ENCODE data around the gene FOLR1. TPM values are rescaled to one million over a fixed set of nuclear protein-coding genes. Genes with fewer than 3 reads are reported as not detected.
"Not testable (repeated sequence)": the region's sequence is repeated elsewhere in the genome, so short reads cannot be mapped to it uniquely, and the experiment has no call there.

The FOLR1 gene
- under 1 TPM; 0.26 to 0.94 TPM for polyA plus RNA-seq

DNA sequence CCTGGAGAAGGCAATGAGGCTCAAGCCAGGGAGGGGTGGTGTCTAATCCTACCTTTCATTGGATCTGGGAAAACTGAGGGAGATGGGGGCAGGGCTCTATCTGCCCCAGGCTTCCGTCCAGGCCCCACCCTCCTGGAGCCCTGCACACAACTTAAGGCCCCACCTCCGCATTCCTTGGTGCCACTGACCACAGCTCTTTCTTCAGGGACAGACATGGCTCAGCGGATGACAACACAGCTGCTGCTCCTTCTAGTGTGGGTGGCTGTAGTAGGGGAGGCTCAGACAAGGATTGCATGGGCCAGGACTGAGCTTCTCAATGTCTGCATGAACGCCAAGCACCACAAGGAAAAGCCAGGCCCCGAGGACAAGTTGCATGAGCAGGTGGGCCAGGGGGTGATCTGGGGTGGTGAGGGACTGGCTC is at the start of gene FOLR1:
Gene FOLR1, plus strand, starts transcription at position 180 of the 421 bp plus-strand sequence. Its CDS starts 34 bp downstream, at position 214.
- H3K4me1 ChIP-seq (ENCODE audit: control insufficient read depth in 2 of 2, insufficient read depth in 2 of 2, low read length in 1 of 2) = peaks cover 0 to 7% of the 10 kb centered on the region in 2 donors
- no peaks in the 10 kb centered on the region for H3K9me3 ChIP-seq (ENCODE audit: control insufficient read depth in 2 of 2, insufficient read depth in 1 of 2, low read depth in 1 of 2, low read length in 1 of 2)
- H3K27ac ChIP-seq (ENCODE audit: low read depth in 2 of 2, low read length in 1 of 2) = no peak within 1 kb of the TSS
- no peaks in the 10 kb centered on the region for H3K36me3 ChIP-seq (ENCODE audit: control insufficient read depth in 2 of 2, insufficient read depth in 2 of 2, low read length in 1 of 2)
- WGBS, 2 donors = 80 to 81% methylated on average over 5 of the region's 5 CpGs
- no peaks in the 10 kb centered on the region for H3K27me3 ChIP-seq (ENCODE audit: control insufficient read depth in 1 of 2, insufficient read depth in 2 of 2, low read length in 2 of 2)
- no peak within 1 kb of the TSS for H3K4me3 ChIP-seq (ENCODE audit: low read depth in 1 of 2, low read length in 2 of 2)

DNA sequence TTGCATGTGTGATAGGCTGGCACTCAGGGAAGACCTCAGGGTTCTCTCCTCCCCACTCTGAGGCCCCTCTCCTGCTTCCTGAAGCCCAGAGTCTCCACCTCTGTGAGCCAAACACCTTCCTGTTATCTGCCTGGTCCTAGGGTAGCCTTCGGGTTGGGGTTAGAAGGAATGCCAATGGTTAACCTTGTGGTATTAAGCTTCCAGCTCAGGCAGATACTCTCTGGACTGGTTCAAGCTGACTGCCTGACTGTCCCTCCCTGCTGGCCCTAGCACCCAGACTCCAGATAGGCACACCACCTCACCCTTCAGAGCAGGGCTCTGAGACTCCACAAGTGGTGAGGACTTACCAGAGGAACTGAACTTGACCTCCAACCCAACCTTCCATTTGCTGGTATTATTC is 49.4 kb upstream of the FOLR1 start:
- not testable (repeated sequence) for H3K27ac ChIP-seq (ENCODE audit: low read depth in 2 of 2, low read length in 1 of 2); H3K27me3 ChIP-seq (ENCODE audit: control insufficient read depth in 1 of 2, insufficient read depth in 2 of 2, low read length in 2 of 2); H3K4me3 ChIP-seq (ENCODE audit: low read depth in 1 of 2, low read length in 2 of 2); H3K4me1 ChIP-seq (ENCODE audit: control insufficient read depth in 2 of 2, insufficient read depth in 2 of 2, low read length in 1 of 2); H3K36me3 ChIP-seq (ENCODE audit: control insufficient read depth in 2 of 2, insufficient read depth in 2 of 2, low read length in 1 of 2); H3K9me3 ChIP-seq (ENCODE audit: control insufficient read depth in 2 of 2, insufficient read depth in 1 of 2, low read depth in 1 of 2, low read length in 1 of 2)
- 44 to 53% methylated on average over 1 of the region's 1 CpG for WGBS, 2 donors

DNA sequence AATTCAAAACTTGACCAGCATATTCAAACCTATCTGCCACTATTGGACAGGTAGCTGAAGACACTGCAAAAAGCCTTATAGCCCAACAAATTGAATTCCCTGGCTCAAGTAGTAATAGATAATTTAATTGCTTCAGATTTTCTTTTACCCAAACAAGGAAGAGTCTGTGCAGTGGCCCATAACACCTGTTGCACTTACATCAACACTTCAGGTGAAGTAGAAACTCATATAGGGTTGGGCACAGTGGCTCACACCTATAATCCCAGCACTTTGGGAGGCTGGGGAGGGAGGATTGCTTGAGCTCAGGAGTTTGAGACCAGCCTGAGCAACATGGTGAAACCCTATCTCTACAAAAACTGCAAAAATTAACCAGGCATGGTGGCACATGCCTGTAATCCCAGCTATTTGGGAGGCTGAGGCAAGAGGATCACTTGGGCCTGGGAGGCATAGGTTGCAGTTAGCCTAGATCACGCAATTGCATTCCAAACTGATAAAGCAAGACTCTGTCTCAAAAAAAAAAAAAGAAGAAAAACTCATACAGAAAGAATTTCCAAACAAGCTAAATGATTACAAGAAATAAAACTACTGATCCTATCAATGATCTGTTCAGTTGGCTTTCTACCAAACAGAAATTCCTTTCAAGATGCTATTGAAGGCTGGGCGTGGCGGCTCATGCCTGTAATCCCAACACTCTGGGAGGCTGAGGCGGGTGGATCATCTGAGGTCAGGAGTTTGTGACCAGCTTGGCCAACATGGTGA is 47.0 kb upstream of the FOLR1 start:
- H3K9me3 ChIP-seq (ENCODE audit: control insufficient read depth in 2 of 2, insufficient read depth in 1 of 2, low read depth in 1 of 2, low read length in 1 of 2) = no peaks in the 10 kb centered on the region
- peak overlapping the region in 1 of 2 donors; percentile 12 for H3K27ac ChIP-seq (ENCODE audit: low read depth in 2 of 2, low read length in 1 of 2)
- no peaks in the 10 kb centered on the region for H3K36me3 ChIP-seq (ENCODE audit: control insufficient read depth in 2 of 2, insufficient read depth in 2 of 2, low read length in 1 of 2)
- H3K4me1 ChIP-seq (ENCODE audit: control insufficient read depth in 2 of 2, insufficient read depth in 2 of 2, low read length in 1 of 2) = no peaks in the 10 kb centered on the region
- WGBS, 2 donors = 53 to 59% methylated on average over 4 of the region's 4 CpGs
- no peaks in the 10 kb centered on the region for H3K27me3 ChIP-seq (ENCODE audit: control insufficient read depth in 1 of 2, insufficient read depth in 2 of 2, low read length in 2 of 2)
- no peak overlapping the region for H3K4me3 ChIP-seq (ENCODE audit: low read depth in 1 of 2, low read length in 2 of 2)

DNA sequence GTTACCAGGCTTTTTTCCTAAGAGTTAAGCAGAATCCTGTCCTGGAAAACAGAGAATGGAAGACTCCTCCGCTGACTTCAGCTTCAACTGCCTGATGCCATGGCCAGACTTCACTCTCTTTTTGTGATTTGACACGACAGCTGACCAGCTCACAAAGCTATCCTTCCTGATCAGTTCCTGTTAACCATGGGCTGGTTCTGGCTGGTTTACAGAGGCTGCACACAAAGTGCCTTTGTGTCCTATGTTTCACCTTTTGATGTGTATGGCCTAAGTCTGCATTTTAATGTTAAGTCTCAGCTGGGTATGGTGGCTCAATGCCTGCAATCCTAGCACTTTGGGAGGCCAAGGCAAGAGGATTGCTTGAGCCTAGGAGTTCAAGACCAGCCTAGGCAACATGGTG is 45.3 kb upstream of the FOLR1 start:
- 35 to 37% methylated on average over 2 of the region's 2 CpGs for WGBS, 2 donors
- Histone ChIP-seq H3K4me1 (ENCODE audit: control insufficient read depth in 2 of 2, insufficient read depth in 2 of 2, low read length in 1 of 2) (no peaks in the 10 kb centered on the region), H3K27ac (ENCODE audit: low read depth in 2 of 2, low read length in 1 of 2) (no peak overlapping the region), H3K36me3 (ENCODE audit: control insufficient read depth in 2 of 2, insufficient read depth in 2 of 2, low read length in 1 of 2) (no peaks in the 10 kb centered on the region), H3K9me3 (ENCODE audit: control insufficient read depth in 2 of 2, insufficient read depth in 1 of 2, low read depth in 1 of 2, low read length in 1 of 2) (no peaks in the 10 kb centered on the region), H3K27me3 (ENCODE audit: control insufficient read depth in 1 of 2, insufficient read depth in 2 of 2, low read length in 2 of 2) (no peaks in the 10 kb centered on the region), H3K4me3 (ENCODE audit: low read depth in 1 of 2, low read length in 2 of 2) (no peak overlapping the region)

GRCh38 chr11:72150882-72151281 is 41.1 kb upstream of the FOLR1 start:
- Histone ChIP-seq H3K27ac (ENCODE audit: low read depth in 2 of 2, low read length in 1 of 2) (no peak overlapping the region), H3K4me3 (ENCODE audit: low read depth in 1 of 2, low read length in 2 of 2) (no peak overlapping the region), H3K9me3 (ENCODE audit: control insufficient read depth in 2 of 2, insufficient read depth in 1 of 2, low read depth in 1 of 2, low read length in 1 of 2) (no peaks in the 10 kb centered on the region), H3K4me1 (ENCODE audit: control insufficient read depth in 2 of 2, insufficient read depth in 2 of 2, low read length in 1 of 2) (no peaks in the 10 kb centered on the region), H3K36me3 (ENCODE audit: control insufficient read depth in 2 of 2, insufficient read depth in 2 of 2, low read length in 1 of 2) (no peaks in the 10 kb centered on the region), H3K27me3 (ENCODE audit: control insufficient read depth in 1 of 2, insufficient read depth in 2 of 2, low read length in 2 of 2) (no peaks in the 10 kb centered on the region)
- 63 to 77% methylated on average over 4 of the region's 4 CpGs for WGBS, 2 donors

GRCh38 chr11:72153874-72154273 is 38.1 kb upstream of the FOLR1 start:
- 83 to 93% methylated on average over 5 to 6 of the region's 6 CpGs for WGBS, 2 donors
- not testable (repeated sequence) for H3K4me1 ChIP-seq (ENCODE audit: control insufficient read depth in 2 of 2, insufficient read depth in 2 of 2, low read length in 1 of 2); H3K27me3 ChIP-seq (ENCODE audit: control insufficient read depth in 1 of 2, insufficient read depth in 2 of 2, low read length in 2 of 2); H3K4me3 ChIP-seq (ENCODE audit: low read depth in 1 of 2, low read length in 2 of 2); H3K27ac ChIP-seq (ENCODE audit: low read depth in 2 of 2, low read length in 1 of 2); H3K9me3 ChIP-seq (ENCODE audit: control insufficient read depth in 2 of 2, insufficient read depth in 1 of 2, low read depth in 1 of 2, low read length in 1 of 2); H3K36me3 ChIP-seq (ENCODE audit: control insufficient read depth in 2 of 2, insufficient read depth in 2 of 2, low read length in 1 of 2)

DNA sequence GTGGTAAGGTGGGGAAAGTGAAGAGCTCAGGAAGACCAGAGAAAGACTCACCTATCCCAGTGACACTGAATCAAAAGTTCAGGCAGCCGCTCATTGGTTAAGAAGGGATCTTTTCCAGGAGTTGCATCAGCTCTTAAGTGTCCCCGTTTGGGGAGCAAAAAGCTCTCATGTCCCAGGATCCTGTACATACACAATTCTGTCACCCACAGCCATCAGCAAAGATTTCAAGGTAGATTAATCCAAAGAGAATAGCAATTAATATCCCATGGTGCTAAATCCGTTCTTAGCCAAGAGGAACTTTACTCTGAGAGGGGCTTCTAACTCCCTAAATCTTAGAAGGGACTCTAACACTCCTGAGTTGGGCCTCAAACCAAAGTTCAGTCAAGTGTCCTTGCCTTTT is 37.1 kb upstream of the FOLR1 start:
- 88 to 90% methylated on average over 3 of the region's 3 CpGs for WGBS, 2 donors
- peaks cover 0 to 5% of the 10 kb centered on the region in 2 donors for H3K4me1 ChIP-seq (ENCODE audit: control insufficient read depth in 2 of 2, insufficient read depth in 2 of 2, low read length in 1 of 2)
- H3K36me3 ChIP-seq (ENCODE audit: control insufficient read depth in 2 of 2, insufficient read depth in 2 of 2, low read length in 1 of 2) = no peaks in the 10 kb centered on the region
- no peak overlapping the region for H3K4me3 ChIP-seq (ENCODE audit: low read depth in 1 of 2, low read length in 2 of 2)
- no peaks in the 10 kb centered on the region for H3K9me3 ChIP-seq (ENCODE audit: control insufficient read depth in 2 of 2, insufficient read depth in 1 of 2, low read depth in 1 of 2, low read length in 1 of 2)
- H3K27ac ChIP-seq (ENCODE audit: low read depth in 2 of 2, low read length in 1 of 2) = no peak overlapping the region
- no peaks in the 10 kb centered on the region for H3K27me3 ChIP-seq (ENCODE audit: control insufficient read depth in 1 of 2, insufficient read depth in 2 of 2, low read length in 2 of 2)

DNA sequence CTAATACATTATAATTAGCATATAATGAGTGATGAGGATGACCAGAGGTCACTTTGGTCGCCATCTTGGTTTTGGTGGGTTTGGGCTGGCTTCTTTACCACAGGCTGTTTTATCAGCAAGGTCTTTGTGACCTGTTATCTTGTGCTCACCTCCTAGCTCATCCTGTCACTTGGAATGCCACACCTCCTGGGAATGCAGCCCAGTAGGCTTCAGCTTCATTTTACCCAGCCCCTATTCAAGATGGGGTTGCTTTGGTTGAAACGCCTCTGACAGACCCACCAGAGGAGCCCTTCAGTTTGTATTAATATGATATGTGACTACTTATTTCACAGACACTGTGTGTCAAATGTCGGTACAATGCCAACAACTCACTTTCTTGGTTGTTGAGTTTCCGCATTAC is 36.2 kb upstream of the FOLR1 start:
- no peak overlapping the region for H3K4me3 ChIP-seq (ENCODE audit: low read depth in 1 of 2, low read length in 2 of 2)
- peaks cover 0 to 5% of the 10 kb centered on the region in 2 donors for H3K4me1 ChIP-seq (ENCODE audit: control insufficient read depth in 2 of 2, insufficient read depth in 2 of 2, low read length in 1 of 2)
- H3K9me3 ChIP-seq (ENCODE audit: control insufficient read depth in 2 of 2, insufficient read depth in 1 of 2, low read depth in 1 of 2, low read length in 1 of 2) = no peaks in the 10 kb centered on the region
- H3K36me3 ChIP-seq (ENCODE audit: control insufficient read depth in 2 of 2, insufficient read depth in 2 of 2, low read length in 1 of 2) = no peaks in the 10 kb centered on the region
- no peak overlapping the region for H3K27ac ChIP-seq (ENCODE audit: low read depth in 2 of 2, low read length in 1 of 2)
- WGBS, 2 donors = 88 to 90% methylated on average over 4 of the region's 4 CpGs
- no peaks in the 10 kb centered on the region for H3K27me3 ChIP-seq (ENCODE audit: control insufficient read depth in 1 of 2, insufficient read depth in 2 of 2, low read length in 2 of 2)

DNA sequence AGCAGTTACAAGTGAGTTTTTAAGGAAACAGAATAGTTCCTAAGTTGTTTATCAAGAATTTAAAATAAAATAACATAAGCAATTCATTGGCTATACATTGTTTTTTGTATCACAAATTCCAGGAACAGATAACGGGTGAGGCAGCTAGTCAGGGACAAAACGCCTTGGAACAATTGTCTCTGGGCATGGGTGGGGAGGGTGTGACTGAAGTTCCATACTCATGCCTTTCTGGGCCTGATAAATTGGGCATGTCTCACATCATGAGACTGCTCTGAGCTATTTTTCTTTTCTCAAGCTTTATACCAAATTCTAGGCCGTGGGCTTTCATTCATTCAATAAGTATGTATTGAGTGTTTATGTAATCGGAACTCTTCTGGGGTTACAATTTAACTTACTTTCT is 34.8 kb upstream of the FOLR1 start:
- no peaks in the 10 kb centered on the region for H3K36me3 ChIP-seq (ENCODE audit: control insufficient read depth in 2 of 2, insufficient read depth in 2 of 2, low read length in 1 of 2)
- H3K27me3 ChIP-seq (ENCODE audit: control insufficient read depth in 1 of 2, insufficient read depth in 2 of 2, low read length in 2 of 2) = no peaks in the 10 kb centered on the region
- H3K4me1 ChIP-seq (ENCODE audit: control insufficient read depth in 2 of 2, insufficient read depth in 2 of 2, low read length in 1 of 2) = peaks cover 0 to 5% of the 10 kb centered on the region in 2 donors
- no peaks in the 10 kb centered on the region for H3K9me3 ChIP-seq (ENCODE audit: control insufficient read depth in 2 of 2, insufficient read depth in 1 of 2, low read depth in 1 of 2, low read length in 1 of 2)
- H3K4me3 ChIP-seq (ENCODE audit: low read depth in 1 of 2, low read length in 2 of 2) = no peak overlapping the region
- no peak overlapping the region for H3K27ac ChIP-seq (ENCODE audit: low read depth in 2 of 2, low read length in 1 of 2)
- 65 to 70% methylated on average over 4 of the region's 4 CpGs for WGBS, 2 donors

- Histone ChIP-seq H3K27me3 (ENCODE audit: control insufficient read depth in 1 of 2, insufficient read depth in 2 of 2, low read length in 2 of 2) (no peaks in the 10 kb centered on the region), H3K27ac (ENCODE audit: low read depth in 2 of 2, low read length in 1 of 2) (no peak overlapping the region), H3K36me3 (ENCODE audit: control insufficient read depth in 2 of 2, insufficient read depth in 2 of 2, low read length in 1 of 2) (no peaks in the 10 kb centered on the region), H3K9me3 (ENCODE audit: control insufficient read depth in 2 of 2, insufficient read depth in 1 of 2, low read depth in 1 of 2, low read length in 1 of 2) (no peaks in the 10 kb centered on the region), H3K4me3 (ENCODE audit: low read depth in 1 of 2, low read length in 2 of 2) (no peak overlapping the region), H3K4me1 (ENCODE audit: control insufficient read depth in 2 of 2, insufficient read depth in 2 of 2, low read length in 1 of 2) (peaks cover 0 to 5% of the 10 kb centered on the region in 2 donors)
- WGBS, 2 donors = 54 to 62% methylated on average over 2 of the region's 2 CpGs
These were observed 31.6 kb upstream of the FOLR1 start for GRCh38 chr11:72160319-72160718.
